SKM-1 treated with dmso at 0.1 percent for 144 hours (cell line): ENCODE results near the gene ARPC2.

Experiments
- DNase-seq: peaks from one replicate; lab custom pipeline; 2025; ENCODE audit not compliant: unreplicated experiment; lab: John Stamatoyannopoulos, UW

ARPC2 gene

DNA sequence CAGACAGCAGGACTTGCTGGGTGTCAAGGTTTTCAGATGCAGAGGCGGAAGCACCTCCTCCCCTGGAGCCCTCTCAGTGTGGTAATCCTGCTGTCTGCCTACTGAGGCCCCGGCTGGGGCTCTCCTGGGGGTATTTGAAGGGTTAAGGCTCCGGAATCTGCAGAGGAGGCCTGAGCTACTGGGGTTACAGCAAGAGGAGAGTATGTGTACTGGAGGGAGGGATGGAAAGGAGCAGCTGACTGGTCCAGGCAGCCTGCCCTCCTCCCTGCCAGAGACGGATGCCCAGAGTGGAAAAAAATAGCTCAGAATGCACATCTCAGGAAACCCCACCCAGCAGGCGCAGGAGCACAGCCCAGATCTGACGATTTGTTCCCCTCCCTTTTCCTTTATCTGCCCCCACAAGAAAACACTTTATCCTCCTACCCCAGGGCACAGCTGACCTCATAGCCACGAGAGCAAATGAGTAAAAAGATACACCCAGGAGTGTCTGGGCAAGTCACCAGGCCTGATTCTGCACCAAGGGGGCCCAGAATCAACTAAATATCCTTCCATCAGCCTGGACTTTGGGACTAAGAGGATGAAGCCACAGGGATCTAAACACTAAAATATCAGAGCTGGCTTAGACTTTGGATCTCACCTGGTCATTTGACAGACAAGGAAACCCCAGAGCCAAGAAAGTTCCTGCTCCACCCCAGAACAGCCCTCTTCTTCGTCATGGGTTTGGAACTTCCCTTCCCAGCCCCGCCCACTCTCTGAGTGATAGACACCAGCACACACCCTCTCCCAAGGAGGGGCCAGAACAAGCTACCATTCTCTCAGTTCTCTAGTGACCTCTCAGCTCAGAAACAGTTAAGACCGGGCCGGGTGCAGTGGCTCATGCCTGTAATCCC is 69.8 kb downstream of the ARPC2 start:
- DNase-seq = peak; percentile 74

DNA sequence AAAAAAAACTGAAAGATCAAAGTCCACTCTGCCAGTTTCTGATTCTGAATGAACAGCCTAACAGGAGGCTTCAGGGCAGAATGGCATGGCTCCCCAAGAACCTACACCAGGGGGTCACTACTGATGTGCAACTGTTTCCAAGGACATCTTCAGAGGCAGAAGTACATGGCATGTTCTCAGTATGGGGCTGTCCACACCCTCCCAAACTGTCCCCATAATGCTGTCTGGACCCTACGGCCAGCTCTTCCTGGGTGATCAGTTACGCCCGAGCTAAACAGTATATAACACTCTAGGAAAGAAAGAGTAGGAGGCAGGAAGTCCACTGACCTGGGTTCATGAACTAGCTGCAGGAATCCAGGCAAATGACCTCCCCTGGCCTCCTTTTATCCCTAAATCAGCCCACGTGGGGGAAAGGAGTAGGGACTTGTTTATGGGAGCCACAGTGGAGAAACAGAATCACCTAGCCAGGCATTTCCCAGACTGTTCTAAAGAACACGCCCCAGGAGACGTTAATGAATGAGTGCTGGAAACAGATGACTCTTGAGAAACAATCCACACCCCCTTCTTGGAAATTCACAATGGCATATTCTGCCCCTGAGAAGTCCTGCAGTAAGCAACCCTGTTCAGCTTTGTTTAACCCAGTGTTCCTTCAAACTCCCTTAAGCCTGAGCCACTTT is 72.8 kb downstream of the ARPC2 start:
- no peak for DNase-seq

DNA sequence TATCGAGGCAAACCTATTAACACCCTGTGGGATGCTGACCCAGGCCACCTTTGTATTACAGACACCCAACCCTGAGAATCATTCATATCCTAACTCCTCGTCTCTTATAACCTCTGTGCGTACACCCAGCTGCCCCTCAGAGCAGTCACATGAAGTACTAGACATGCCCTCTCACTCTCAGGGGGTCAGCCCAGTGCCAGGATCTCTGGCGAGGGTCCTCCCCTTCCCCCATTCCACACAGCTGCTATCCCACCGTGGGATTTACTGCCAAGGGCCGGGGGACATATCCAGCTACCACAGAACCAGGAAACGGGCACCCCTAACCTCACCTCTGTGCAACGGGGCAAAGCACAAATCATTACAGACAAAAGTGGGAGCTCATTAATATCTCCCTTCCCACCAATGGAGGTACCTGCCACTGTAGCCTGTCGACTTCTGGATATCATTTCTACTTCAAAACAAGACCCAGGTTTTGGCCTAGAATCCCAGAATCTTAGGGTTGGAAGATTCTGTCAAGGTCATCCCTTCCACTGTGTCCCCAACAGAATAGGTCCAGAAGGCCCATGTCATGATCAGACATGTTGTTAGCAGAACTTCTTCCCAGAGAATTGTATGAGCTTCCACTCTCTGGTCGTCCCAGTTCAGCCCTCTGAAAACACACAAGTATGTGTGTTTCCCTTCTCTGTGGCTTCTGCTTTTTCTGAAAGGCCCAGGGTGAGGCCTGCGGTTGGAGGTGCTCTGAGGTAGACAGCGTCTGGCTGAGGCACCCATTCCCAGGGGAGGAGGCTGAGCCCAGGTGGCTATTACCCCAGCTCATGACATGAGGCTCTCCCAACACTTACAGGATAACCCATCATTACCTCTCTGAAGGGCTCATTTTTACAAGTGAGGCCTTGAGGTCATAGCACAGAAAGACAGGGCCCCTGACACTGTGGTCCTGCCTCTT is 73.6 kb downstream of the ARPC2 start:
- peak; percentile 69 for DNase-seq

DNA sequence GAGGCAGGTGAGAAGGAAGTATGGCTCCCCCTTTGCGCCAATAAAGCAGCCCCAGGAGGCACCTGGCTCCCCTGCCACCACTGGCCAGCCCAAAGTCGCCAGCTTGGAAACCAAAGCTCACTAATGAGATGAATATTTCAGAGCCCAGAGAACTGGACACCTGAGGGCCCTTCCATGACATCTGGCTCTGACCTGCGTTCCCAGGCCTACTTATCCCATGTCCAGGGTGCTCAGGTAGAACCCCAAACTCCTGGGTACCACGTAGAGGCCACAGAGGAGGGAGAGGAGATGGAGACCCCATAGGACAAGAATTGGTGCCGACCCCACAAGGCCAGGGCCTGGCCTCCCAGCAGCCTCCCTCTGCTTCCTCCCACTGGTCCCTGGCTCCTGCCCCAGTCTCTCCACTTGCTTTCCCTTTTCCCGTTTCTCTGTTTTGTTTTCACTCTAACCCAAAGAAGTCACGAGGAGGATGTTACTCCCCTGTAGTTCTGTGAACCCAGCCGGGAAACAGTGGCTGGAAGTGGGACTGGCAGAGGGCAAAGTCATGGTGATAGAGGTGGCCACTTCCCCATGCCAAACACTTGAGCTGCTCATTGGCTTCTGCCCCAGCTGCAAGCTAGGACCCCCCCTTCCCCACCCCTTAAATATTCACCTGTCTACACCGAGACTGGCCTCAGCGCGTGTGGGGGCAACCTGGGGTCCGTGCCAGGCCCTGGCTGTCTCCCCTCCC is 74.5 kb downstream of the ARPC2 start:
- DNase-seq = no peak

- DNase-seq = peak; percentile 74
These were observed 75.3 kb downstream of the ARPC2 start, which contains the start of gene TMBIM1 for GRCh38 chr2:218292048-218293014. Gene TMBIM1, minus strand, starts transcription at chr2:218292503. Its CDS starts 10,362 bp downstream, at chr2:218282141.

GRCh38 chr2:218293715-218294429 is 76.9 kb downstream of the ARPC2 start:
- DNase-seq = no peak

- no peak for DNase-seq
These were observed 77.5 kb downstream of the ARPC2 start for GRCh38 chr2:218294430-218295022.

GRCh38 chr2:218295029-218295428 is 78.0 kb downstream of the ARPC2 start:
- DNase-seq = no peak

- no peak for DNase-seq
These were observed 79.2 kb downstream of the ARPC2 start for GRCh38 chr2:218296200-218296599.

GRCh38 chr2:218296847-218297246 is 79.9 kb downstream of the ARPC2 start:
- no peak for DNase-seq

DNA sequence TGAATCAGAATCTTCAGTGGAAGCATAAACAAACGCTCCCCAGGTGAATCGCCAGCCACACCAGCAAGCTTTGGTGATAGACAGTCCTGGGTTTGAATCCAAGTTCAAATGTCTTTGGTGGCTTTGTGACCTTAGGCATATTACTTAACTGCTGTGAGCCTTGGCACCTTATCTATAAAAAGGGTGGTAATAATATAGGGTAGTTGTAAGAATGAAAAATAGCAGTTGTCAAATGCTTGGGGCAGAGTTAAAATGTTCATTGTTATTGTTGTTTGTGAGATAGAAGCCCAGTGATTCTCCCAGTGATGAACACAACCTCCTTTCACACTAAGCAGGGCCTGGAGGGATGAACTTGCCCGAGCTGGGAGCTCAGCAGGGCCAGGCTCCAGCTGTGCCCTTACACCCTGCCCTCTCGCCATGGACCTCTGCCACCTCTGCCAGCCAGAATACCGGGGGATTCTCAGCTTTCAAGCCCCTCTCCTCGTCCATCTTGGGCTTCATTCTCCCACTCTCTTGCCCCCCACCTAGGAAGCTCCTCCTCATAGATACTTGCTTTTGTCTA is 81.4 kb downstream of the ARPC2 start:
- DNase-seq = no peak

DNA sequence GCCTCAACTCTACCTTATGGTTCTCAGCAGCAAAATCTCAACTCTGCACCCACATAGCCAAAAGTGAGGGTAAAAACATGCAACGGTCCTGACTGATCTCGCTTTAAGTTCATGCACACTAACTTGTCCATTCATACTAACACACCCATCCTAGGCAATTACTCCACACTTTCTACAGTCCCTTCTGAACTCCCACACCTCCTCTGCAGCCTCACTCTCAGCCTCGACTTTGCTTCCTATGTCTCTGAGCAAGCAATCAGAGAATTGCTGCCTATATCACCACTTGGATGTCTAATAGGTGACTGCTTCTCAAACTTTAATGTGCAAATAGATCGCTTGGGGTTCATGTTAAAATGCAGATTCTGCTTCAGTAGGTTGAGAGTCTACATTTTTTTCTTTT is 83.2 kb downstream of the ARPC2 start:
- DNase-seq = no peak

DNA sequence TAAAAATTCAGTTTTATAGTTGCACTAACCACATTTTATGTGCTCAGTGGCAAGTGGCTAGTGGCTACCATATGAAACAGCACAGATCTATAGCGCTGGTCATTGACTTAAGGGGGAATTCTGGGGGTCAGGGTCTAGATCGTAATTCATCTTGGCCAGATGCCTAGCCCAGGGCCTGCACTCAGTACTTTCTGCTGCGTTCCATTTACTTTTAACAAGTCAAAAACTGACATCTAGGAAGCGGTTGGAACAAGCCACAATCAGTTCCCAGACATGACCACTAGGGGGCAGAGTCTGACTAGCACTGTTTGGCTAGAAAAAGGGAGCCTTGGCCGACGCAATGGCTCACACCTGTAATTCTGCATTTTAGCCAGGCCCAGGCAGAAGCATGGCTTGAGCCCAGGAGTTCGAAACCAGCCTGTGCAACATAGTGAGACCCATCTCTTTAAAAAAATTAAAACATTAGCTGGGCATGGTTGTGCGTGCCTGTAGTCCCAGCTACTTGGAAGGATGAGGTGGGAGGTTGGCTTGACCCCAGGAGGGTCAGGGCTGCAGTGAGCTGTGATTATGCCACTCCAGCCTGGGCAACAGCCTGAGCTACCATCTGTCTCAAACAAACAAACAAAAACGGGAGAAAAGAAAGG is 84.3 kb downstream of the ARPC2 start:
- peak; percentile 81 for DNase-seq
